Upper lobe of left lung (tissue), 4 donors: Measurements from ENCODE around the gene EXTL1.

ENCODE experiments used
- EP300 ChIP-seq, 4 donors: sonication (generic); formaldehyde crosslinking; IDR thresholded peaks; one replicate each; pipeline ENCODE4 v1.5.1; 2017; ENCODE audit warnings: antibody characterized with exemption in 4 of 4, control low read depth in 2 of 4
- POLR2A ChIP-seq, 4 donors: fragments of 450-650 bp; IDR thresholded peaks; one replicate each; pipeline ENCODE4 v1.5.1; 2016 to 2017; ENCODE audit warnings: antibody characterized with exemption in 4 of 4, mild to moderate bottlenecking in 2 of 4
- POLR2AphosphoS5 ChIP-seq, 2 donors: sonication (generic); formaldehyde crosslinking; IDR thresholded peaks; one replicate each; pipeline ENCODE4 v1.5.1; 2017; ENCODE audit warnings: antibody characterized with exemption in 2 of 2
- TF ChIP-seq, protein P1 (sequence below), 6 experiments: fragments of 450-650 bp in 4 of 6; fragments of 200-600 bp in 2 of 6; sonication (generic) in 2 of 6; IDR thresholded peaks; one replicate each; pipeline ENCODE4 v1.5.1; 2016 to 2019; ENCODE audit warnings: antibody characterized with exemption in 6 of 6

DNA sequence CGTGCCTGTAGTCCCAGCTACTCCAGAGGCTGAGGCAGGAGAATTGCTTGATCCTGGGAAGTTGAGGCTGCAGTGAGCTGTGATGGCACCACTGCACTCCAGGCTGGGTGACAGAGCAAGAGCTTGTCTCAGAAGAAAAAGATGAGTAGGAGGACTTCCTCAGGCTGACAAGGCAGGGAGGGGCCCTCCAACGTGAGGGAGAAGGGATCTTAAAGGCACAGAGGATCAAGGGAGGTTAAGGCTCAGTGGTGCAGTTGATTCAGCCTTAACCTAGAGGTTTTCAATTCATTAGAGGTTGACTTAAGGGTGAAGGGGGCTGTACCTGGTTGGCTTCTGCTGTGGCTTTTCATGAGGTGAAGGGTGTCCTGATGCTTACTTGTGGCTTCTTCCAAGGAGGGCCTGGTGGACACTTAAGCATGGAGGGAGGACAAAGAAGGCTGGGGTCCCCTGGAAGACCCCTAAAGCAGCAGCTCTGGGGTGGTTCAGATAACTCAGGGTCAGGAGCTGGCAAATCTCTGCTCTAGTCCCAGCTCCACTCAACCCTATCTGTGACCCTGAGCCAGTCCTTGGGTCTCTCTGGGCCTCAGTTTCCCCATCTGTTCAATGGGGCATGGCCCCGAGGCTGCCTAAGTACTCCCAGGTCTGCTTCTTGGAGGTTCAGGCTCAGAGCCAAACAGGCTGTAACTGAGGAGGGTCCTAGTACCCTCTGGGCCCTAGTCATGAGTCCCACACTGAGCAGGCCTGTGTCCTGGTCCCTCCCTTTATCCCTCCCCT, 6.3 kb downstream of the EXTL1 start:
- TF ChIP-seq, protein P1, sequence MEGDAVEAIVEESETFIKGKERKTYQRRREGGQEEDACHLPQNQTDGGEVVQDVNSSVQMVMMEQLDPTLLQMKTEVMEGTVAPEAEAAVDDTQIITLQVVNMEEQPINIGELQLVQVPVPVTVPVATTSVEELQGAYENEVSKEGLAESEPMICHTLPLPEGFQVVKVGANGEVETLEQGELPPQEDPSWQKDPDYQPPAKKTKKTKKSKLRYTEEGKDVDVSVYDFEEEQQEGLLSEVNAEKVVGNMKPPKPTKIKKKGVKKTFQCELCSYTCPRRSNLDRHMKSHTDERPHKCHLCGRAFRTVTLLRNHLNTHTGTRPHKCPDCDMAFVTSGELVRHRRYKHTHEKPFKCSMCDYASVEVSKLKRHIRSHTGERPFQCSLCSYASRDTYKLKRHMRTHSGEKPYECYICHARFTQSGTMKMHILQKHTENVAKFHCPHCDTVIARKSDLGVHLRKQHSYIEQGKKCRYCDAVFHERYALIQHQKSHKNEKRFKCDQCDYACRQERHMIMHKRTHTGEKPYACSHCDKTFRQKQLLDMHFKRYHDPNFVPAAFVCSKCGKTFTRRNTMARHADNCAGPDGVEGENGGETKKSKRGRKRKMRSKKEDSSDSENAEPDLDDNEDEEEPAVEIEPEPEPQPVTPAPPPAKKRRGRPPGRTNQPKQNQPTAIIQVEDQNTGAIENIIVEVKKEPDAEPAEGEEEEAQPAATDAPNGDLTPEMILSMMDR (IDR thresholded peaks at IDR 0.05): no peak
- no peak for TF ChIP-seq EP300 (IDR thresholded peaks at IDR 0.05)
- no peak for TF ChIP-seq POLR2A (IDR thresholded peaks at IDR 0.05)
- no peak for TF ChIP-seq POLR2AphosphoS5 (IDR thresholded peaks at IDR 0.05)
